Measurements from ENCODE around the gene SLC22A2.

DNA sequence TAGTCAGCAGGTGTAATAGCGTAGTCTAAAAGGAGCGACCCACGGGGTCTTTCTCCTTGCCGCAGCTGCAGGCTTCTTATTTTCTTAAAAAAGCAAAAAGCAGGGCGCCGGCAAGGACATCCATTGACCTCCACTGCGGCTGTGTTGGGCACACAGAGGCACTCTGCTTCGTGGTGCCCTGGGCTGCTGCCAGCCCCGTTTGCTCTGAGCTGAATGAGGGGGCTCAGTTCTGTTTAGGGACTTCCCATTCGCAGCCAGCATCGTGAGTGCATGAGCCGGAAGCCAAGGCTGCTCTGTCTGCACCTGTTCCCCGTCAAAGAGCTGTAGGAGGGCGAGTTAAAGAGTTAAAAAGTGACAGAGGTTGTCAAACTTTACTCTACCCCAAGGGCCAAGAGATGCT lies 1.7 kb upstream of the SLC22A2 start:
- TF ChIP-seq, protein P1, sequence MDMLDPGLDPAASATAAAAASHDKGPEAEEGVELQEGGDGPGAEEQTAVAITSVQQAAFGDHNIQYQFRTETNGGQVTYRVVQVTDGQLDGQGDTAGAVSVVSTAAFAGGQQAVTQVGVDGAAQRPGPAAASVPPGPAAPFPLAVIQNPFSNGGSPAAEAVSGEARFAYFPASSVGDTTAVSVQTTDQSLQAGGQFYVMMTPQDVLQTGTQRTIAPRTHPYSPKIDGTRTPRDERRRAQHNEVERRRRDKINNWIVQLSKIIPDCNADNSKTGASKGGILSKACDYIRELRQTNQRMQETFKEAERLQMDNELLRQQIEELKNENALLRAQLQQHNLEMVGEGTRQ (IDR thresholded peaks at IDR 0.05; ENCODE audit: low read depth, low read length): no peak
- TF ChIP-seq, protein P1 (CRISPR knock-in tag; IDR thresholded peaks at IDR 0.05; ENCODE audit: borderline replicate concordance): no peak
- no peak for TF ChIP-seq EZH2 (conservative IDR thresholded peaks at IDR 0.05; ENCODE audit: low read depth, low read length)
- no peak for TF ChIP-seq SNRNP70 (IDR thresholded peaks at IDR 0.05; ENCODE audit: low read depth, low read length)
- TF ChIP-seq GABPA (IDR thresholded peaks at IDR 0.05; ENCODE audit: low read depth, low read length): no peak
- TF ChIP-seq GABPA (CRISPR knock-in tag; IDR thresholded peaks at IDR 0.05; ENCODE audit: low read depth): no peak
- no peak for TF ChIP-seq EP300 (IDR thresholded peaks at IDR 0.05; ENCODE audit: low read depth in 2 of 2, low read length in 2 of 2)
- TF ChIP-seq EP300 (CRISPR knock-in tag; IDR thresholded peaks at IDR 0.05; ENCODE audit: borderline replicate concordance): no peak
- TF ChIP-seq SP1 (IDR thresholded peaks at IDR 0.05): no peak
- TF ChIP-seq SP1 (CRISPR knock-in tag; IDR thresholded peaks at IDR 0.05): no peak
- TF ChIP-seq CTCF (CRISPR knock-in tag; IDR thresholded peaks at IDR 0.05): no peak
- no peak for TF ChIP-seq NFYB (CRISPR knock-in tag; IDR thresholded peaks at IDR 0.05)
- no peak for TF ChIP-seq ZNF639 (CRISPR knock-in tag; conservative IDR thresholded peaks at IDR 0.05)
- no peak for TF ChIP-seq ZNF589 (CRISPR knock-in tag; conservative IDR thresholded peaks at IDR 0.05)
- TF ChIP-seq ZBTB2 (CRISPR knock-in tag; IDR thresholded peaks at IDR 0.05; ENCODE audit: low read depth): no peak

All from HepG2 (cell line).